ENCODE data around the gene SLC16A14.

The SLC16A14 gene

GRCh38 chr2:230060672-230061293 is 7.9 kb downstream of the SLC16A14 start:
- TF ChIP-seq CTCF (IDR thresholded peaks at IDR 0.05; ENCODE audit: low read depth, low read length): no peak
- in situ Hi-C loops (cut with HindIII; ENCODE audit: low sequenced_read_pairs): no loop called here
- H3K4me3 ChIP-seq (ENCODE audit: low read depth, low read length): no peak overlapping the region
- no peak for DNase-seq (ENCODE audit: low read depth, low spot score)

DNA sequence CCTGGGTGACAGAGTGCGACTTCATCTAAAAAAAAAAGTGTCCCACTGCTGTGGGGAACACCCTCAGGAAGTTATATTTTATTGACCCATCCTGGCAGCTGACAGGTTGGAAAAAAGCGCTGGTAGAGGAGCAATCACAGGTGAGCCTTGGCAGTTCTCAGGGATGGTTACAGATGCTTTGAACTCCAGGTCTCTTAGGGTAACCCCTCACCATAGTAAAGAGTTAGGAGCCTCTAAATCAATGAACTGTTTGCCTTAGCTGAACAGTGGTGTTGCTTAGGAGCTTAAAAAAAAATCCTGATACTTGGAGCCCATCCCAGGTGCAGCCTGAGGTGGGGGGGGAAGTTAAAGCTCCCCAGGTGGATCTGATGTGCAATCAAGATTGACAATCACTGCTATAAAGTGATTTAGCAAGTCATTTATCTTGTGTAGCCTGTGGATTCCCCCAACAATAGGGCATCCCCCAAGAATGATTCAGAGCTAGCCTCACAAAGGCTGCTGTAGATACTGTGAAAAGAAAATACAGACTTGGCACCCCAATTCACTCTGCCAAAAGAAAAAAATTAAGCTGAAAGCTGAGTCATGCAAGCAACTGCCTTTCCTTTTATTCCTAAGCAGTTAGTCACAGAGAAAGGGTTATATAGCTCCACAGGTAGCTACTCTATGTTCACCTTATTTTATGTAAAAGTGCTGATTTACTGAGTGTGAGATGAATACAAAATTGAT is 14.8 kb downstream of the SLC16A14 start:
- peak; percentile 70 for DNase-seq (ENCODE audit: low read depth, low spot score)
- in situ Hi-C loops (cut with HindIII; ENCODE audit: low sequenced_read_pairs): no loop called here
- no peak overlapping the region for H3K4me3 ChIP-seq (ENCODE audit: low read depth, low read length)
- TF ChIP-seq CTCF (IDR thresholded peaks at IDR 0.05; ENCODE audit: low read depth, low read length): no peak

- no peak for DNase-seq (ENCODE audit: low read depth, low spot score)
- H3K4me3 ChIP-seq (ENCODE audit: low read depth, low read length): no peak overlapping the region
- in situ Hi-C loops (cut with HindIII; ENCODE audit: low sequenced_read_pairs): no loop called here
- TF ChIP-seq CTCF (IDR thresholded peaks at IDR 0.05; ENCODE audit: low read depth, low read length): no peak
Observed at GRCh38 chr2:230052299-230052698, 16.4 kb downstream of the SLC16A14 start.

DNA sequence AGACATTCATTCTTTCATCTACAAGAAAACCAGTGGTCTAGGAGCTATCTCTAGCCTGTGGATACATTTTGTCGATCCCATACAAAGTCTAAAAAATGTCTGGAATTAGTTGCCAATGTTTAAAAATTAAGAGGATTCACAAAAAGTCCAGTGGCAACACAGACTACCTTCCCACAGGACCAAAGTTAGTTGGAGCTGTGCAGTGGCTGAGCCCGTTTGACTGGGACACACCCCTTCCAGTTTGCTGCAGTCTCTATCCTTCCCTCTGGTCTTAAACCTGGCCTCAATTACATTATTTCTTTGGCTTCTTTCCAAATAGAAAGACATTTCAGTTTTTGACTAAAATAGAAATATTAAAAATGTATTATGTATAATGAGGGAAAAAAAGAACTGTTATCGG is 18.6 kb downstream of the SLC16A14 start:
- H3K4me3 ChIP-seq (ENCODE audit: low read depth, low read length): no peak overlapping the region
- DNase-seq (ENCODE audit: low read depth, low spot score): no peak
- in situ Hi-C loops (cut with HindIII; ENCODE audit: low sequenced_read_pairs): no loop called here
- no peak for TF ChIP-seq CTCF (IDR thresholded peaks at IDR 0.05; ENCODE audit: low read depth, low read length)

GRCh38 chr2:230048010-230048671 is 20.6 kb downstream of the SLC16A14 start:
- in situ Hi-C loops (cut with HindIII; ENCODE audit: low sequenced_read_pairs): no loop called here
- DNase-seq (ENCODE audit: low read depth, low spot score): no peak
- no peak for TF ChIP-seq CTCF (IDR thresholded peaks at IDR 0.05; ENCODE audit: low read depth, low read length)
- H3K4me3 ChIP-seq (ENCODE audit: low read depth, low read length): no peak overlapping the region

GRCh38 chr2:230046491-230046890 is 22.2 kb downstream of the SLC16A14 start:
- TF ChIP-seq CTCF (IDR thresholded peaks at IDR 0.05; ENCODE audit: low read depth, low read length): no peak
- no peak overlapping the region for H3K4me3 ChIP-seq (ENCODE audit: low read depth, low read length)
- in situ Hi-C loops (cut with HindIII; ENCODE audit: low sequenced_read_pairs): no loop called here
- DNase-seq (ENCODE audit: low read depth, low spot score): no peak

All from astrocyte of the spinal cord (primary cell).